Activated naive CD4-positive, alpha-beta T cell treated with anti-CD3 and anti-CD28 coated beads, Interleukin-2, amount 10 ng/mL, durations not matched to agents 7 days and 5 days (primary cell): Measurements from ENCODE around the gene KLHL22.
A peak's percentile ranks its signal among the peaks of the same experiment; 100 is the strongest.
"Not testable (repeated sequence)": the region's sequence is repeated elsewhere in the genome, so short reads cannot be mapped to it uniquely, and the experiment has no call there.

ENCODE experiments used
- CTCF ChIA-PET: fragments of 350-600 bp; sonication (Branson Sonifier 250); formaldehyde crosslinking; loops from one replicate; lab custom pipeline; 2021; ENCODE audit warnings: antibody characterized with exemption; lab: Charles Lee
- DNase-seq: peaks from one replicate; pipeline ENCODE4 v3.0.0-alpha.2; 2020
- H3K27ac Mint-ChIP-seq: one replicate; pipeline ENCODE4 v1.8.0; 2021; ENCODE audit warnings: mild to moderate bottlenecking, moderate library complexity, mixed read lengths
- H3K27me3 Mint-ChIP-seq: one replicate; pipeline ENCODE4 v1.8.0; 2021; ENCODE audit warnings: mild to moderate bottlenecking, mixed read lengths
- H3K36me3 Mint-ChIP-seq: one replicate; pipeline ENCODE4 v1.8.0; 2021; ENCODE audit warnings: mixed read lengths
- H3K4me1 Mint-ChIP-seq: one replicate; pipeline ENCODE4 v1.8.0; 2021; ENCODE audit warnings: mixed read lengths
- H3K4me3 Mint-ChIP-seq: one replicate; pipeline ENCODE4 v1.8.0; 2021; ENCODE audit warnings: mild to moderate bottlenecking, moderate library complexity, mixed read lengths
- H3K9me3 Mint-ChIP-seq: one replicate; pipeline ENCODE4 v1.8.0; 2021; ENCODE audit warnings: mixed read lengths

The KLHL22 gene

DNA sequence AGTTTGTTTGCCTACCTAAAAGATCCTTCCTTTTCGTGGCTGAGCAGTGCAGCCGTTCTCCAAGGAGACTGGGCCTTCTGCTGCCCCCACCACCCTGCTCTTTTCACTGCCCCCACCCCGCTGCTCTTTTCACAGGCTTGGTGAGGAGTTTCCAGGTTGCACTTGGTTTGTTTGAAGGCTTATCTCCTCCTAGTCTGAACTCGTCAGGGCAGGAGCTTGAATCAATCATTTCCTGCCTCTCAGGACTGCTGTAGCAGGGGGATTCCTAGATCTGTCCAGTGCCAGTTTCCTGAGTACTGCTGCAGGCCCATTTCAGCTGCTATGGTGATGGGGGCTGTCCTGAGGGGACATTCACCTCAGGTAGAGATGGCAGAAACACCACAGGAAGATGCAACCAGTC lies 21.8 kb upstream of the KLHL22 start:
- Mint-ChIP-seq H3K4me3 (no peak overlapping the region), H3K9me3 (no peaks in the 10 kb centered on the region), H3K4me1 (peaks cover 61% of the 10 kb centered on the region), H3K27me3 (no peaks in the 10 kb centered on the region), H3K36me3 (peaks cover 49% of the 10 kb centered on the region), H3K27ac (peak overlapping the region; percentile 49)
- no peak for DNase-seq
- CTCF ChIA-PET = interaction anchor here (1.4 kb wide), 1 partner anchor 9 kb away, joined by 3 read pairs; no protein-coding TSS in a partner anchor

- H3K27ac Mint-ChIP-seq = no peak overlapping the region
- DNase-seq = no peak
- CTCF ChIA-PET = no interaction called here
- H3K9me3 Mint-ChIP-seq = no peaks in the 10 kb centered on the region
- H3K4me3 Mint-ChIP-seq = no peak overlapping the region
- H3K4me1 Mint-ChIP-seq = peaks cover 63% of the 10 kb centered on the region
- H3K27me3 Mint-ChIP-seq = no peaks in the 10 kb centered on the region
- H3K36me3 Mint-ChIP-seq = peaks cover 44% of the 10 kb centered on the region
These were observed 20.8 kb upstream of the KLHL22 start for GRCh38 chr22:20516399-20516798.

- DNase-seq = no peak
- CTCF ChIA-PET = interaction anchor here (0.8 kb wide), 1 partner anchor 37 kb away, joined by 3 read pairs; no protein-coding TSS in a partner anchor
- Mint-ChIP-seq H3K27me3 (no peaks in the 10 kb centered on the region), H3K4me1 (peaks cover 70% of the 10 kb centered on the region), H3K36me3 (peaks cover 35% of the 10 kb centered on the region), H3K4me3 (no peak overlapping the region), H3K9me3 (no peaks in the 10 kb centered on the region), H3K27ac (no peak overlapping the region)
These were observed 19.2 kb upstream of the KLHL22 start for GRCh38 chr22:20514658-20515406.

DNA sequence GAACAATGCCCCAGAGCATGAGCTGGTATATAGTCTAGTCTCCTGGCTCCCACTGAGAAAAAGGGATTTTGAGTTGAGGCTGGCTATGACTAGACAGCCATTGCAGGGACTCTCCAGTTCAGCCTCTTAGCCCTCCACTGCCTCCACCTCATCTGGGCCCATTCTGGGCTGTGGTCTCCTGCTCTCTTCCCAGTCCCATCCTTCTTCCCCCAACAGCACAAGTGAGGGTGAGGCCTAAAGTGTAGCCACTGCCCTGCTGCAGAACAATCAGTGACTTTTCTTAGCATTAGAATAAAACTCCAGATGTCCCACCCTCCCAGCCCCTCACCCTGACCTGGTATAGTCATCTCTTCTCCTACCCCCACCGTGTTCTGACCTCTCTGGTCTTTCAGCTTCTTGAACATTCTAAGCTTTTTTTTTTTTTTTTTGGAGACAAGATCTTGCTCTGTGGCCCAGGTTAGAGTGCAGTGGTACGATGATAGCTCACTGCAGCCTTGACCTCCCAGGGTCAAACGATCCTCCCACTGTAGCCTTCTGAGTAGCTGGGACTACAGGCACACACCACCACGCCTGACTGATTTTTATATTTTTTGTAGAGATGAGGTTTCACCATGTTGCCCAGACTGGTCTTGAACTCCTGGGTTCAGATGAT lies 16.1 kb upstream of the KLHL22 start:
- Mint-ChIP-seq H3K9me3 (no peaks in the 10 kb centered on the region), H3K4me1 (peaks cover 66% of the 10 kb centered on the region), H3K4me3 (no peak overlapping the region), H3K27ac (no peak overlapping the region), H3K36me3 (peaks cover 40% of the 10 kb centered on the region), H3K27me3 (no peaks in the 10 kb centered on the region)
- DNase-seq = no peak
- CTCF ChIA-PET = no interaction called here

DNA sequence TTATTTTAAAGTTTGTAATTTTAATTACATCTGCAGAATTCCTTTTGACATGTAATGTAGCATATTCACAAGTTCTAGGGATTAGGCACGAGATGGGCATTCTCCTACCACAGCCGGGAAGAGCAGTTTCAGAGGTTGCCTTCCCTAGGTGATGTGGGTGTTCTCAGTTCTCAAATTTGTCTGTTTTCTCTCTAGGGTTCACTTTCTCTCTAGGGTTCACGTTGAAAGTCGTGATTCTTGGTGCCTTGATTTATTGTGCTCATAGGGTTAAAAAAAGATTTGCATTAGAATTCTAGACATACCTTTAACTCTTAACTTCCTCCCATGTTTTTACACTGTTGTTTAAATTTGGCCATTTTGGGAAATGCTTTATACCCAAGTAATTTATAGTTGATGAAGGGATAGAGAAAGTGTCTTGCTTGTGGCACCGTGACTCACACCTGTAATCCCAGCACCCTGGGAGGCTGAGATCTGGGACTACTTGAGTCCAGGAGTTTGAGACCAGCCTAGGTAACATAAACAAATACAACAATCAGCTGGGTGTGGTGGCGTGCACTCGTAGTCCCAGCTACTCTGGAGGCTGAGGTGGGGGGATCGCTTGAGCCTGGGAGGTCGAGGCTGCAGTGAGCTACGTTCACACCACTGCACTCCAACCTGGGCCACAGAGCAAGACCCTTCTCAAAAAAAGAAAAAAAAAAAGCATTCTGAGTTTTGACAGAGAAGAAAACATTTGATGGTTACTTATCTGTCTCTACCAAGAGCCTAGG lies 15.4 kb upstream of the KLHL22 start:
- no peak overlapping the region for H3K4me3 Mint-ChIP-seq
- CTCF ChIA-PET = interaction anchor here (0.8 kb wide), 1 partner anchor 53 kb away, joined by 3 read pairs; no protein-coding TSS in a partner anchor
- peaks cover 40% of the 10 kb centered on the region for H3K36me3 Mint-ChIP-seq

DNA sequence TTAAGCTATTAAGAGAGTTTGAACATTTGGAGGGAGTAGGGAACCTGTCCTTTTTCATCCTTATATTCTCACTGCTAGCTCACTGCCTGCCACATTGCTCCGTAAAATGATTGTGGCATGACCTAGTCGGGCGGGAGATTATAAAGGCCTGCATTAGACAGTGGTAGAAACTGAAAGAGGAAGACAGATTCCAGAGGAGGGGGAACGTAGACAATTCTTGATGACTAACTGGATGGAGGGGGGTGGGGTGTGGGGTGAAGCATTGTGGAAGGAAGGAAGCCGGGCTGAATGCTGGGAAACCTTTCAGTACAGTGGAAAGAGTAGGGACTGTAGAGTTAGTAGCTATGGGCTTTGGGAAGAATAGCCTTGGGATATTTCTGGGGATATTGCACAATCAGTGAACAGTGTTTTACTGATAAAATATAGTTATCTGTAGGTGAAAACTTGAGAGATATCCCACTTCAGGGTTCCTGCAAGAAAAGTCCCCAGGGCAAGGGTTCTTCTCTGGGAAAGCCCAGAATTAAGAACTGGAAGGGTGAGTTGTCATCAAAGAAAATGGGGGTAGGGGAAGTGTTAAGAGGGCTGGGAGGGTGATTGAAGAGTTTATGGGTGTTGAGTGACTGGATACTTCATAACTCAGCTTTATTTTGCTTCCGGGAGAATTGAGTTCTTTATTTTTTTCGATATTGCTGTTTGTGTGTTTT lies 13.9 kb upstream of the KLHL22 start:
- Mint-ChIP-seq H3K36me3 (peaks cover 32% of the 10 kb centered on the region), H3K4me3 (peak overlapping the region; percentile 92), H3K27ac (peak overlapping the region; percentile 97), H3K9me3 (no peaks in the 10 kb centered on the region), H3K27me3 (no peaks in the 10 kb centered on the region), H3K4me1 (peaks cover 59% of the 10 kb centered on the region)
- CTCF ChIA-PET = interaction anchor here (0.5 to 3.0 kb wide), 6 partner anchors 8 to 62 kb away, joined by 3 to 17 read pairs (median 4); no protein-coding TSS in a partner anchor
- DNase-seq = peak; percentile 76

More for the DNA sequence above, 15.4 kb upstream of the KLHL22 start:
- no peak for DNase-seq
- peak overlapping the region; percentile 13 for H3K27ac Mint-ChIP-seq
- no peaks in the 10 kb centered on the region for H3K9me3 Mint-ChIP-seq
- H3K4me1 Mint-ChIP-seq = peaks cover 64% of the 10 kb centered on the region
- H3K27me3 Mint-ChIP-seq = no peaks in the 10 kb centered on the region

DNA sequence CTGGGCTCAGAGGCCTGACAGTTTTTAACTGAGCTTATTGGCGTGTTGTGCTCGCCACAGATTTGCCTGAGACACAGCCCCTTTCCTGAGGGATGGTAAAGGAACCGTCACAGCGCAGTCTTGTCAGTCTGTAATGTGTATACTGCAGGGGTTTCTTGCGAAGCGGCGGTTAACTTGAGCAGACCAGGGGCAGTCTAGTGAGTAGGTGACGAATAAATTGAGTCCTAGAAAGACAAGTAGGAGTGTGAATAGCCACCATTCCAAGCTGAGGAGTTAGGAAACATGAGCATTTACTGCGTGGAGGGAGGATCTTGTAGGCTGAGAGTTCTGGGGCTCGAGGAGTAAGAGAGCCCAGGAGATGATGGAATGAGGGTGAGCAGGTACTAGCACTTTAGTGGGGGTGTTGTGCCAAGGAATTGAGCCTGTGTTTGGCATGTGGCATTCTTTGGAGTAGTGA lies 13.2 kb upstream of the KLHL22 start:
- peaks cover 27% of the 10 kb centered on the region for H3K36me3 Mint-ChIP-seq
- no peak for DNase-seq
- peaks cover 53% of the 10 kb centered on the region for H3K4me1 Mint-ChIP-seq
- peak overlapping the region; percentile 92 for H3K4me3 Mint-ChIP-seq
- H3K27ac Mint-ChIP-seq = peak overlapping the region; percentile 97
- H3K9me3 Mint-ChIP-seq = no peaks in the 10 kb centered on the region
- no peaks in the 10 kb centered on the region for H3K27me3 Mint-ChIP-seq
- CTCF ChIA-PET = interaction anchor here (1.0 to 3.0 kb wide), 6 partner anchors 9 to 62 kb away, joined by 3 to 17 read pairs (median 4); no protein-coding TSS in a partner anchor

DNA sequence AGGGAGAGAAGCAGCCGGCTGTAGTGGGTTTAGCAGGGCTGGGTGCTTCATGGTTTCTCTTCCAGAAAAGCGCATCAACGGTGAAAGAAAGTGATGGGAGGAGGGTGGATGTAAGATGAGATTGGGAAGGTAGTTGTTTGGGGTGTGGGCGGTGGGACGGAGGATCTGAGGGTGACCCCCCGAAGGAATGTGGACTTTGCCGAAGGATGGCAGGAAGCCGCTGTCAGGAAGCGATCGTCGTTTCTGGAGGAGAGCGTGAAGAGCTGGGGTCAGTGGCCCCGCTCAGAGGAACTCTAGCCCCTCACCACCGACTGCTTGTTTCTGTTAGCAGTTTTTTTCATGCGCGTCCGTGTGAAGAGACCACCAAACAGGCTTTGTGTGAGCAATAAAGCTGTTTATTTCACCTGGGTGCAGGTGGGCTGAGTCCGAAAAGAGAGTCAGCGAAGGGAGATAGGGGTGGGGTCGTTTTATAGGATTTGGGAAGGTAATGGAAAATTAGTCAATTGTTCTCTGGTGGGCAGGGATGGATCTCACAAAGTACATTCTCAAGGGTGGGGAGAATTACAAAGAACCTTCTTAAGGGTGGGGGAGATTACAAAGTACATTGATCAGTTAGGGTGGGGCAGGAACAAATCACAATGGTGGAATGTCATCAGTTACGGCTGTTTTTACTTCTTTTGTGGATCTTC lies 12.6 kb upstream of the KLHL22 start:
- H3K9me3 Mint-ChIP-seq, DNase-seq, H3K27me3 Mint-ChIP-seq: not testable (repeated sequence)
- Mint-ChIP-seq H3K36me3 (peaks cover 24% of the 10 kb centered on the region), H3K27ac (peak overlapping the region; percentile 97), H3K4me3 (peak overlapping the region; percentile 92), H3K4me1 (peaks cover 47% of the 10 kb centered on the region)
- CTCF ChIA-PET = interaction anchor here (1.1 to 3.0 kb wide), 6 partner anchors 9 to 90 kb away, joined by 3 to 17 read pairs (median 4); no protein-coding TSS in a partner anchor

GRCh38 chr22:20507253-20508066 lies 11.9 kb upstream of the KLHL22 start, which contains the start of gene MED15:
MED15 (plus strand) TSS chr22:20507610; CDS start chr22:20507679, 69 bp downstream.
- Mint-ChIP-seq H3K9me3 (no peaks in the 10 kb centered on the region), H3K27me3 (no peaks in the 10 kb centered on the region), H3K36me3 (peaks cover 24% of the 10 kb centered on the region), H3K27ac (peak within 1 kb of the TSS; percentile 97), H3K4me3 (peak within 1 kb of the TSS; percentile 92), H3K4me1 (peaks cover 47% of the 10 kb centered on the region)
- DNase-seq = peak; percentile 95
- CTCF ChIA-PET = interaction anchor here (1.2 to 3.0 kb wide), 4 partner anchors 45 to 89 kb away, joined by 4 to 17 read pairs (median 10); no protein-coding TSS in a partner anchor

DNA sequence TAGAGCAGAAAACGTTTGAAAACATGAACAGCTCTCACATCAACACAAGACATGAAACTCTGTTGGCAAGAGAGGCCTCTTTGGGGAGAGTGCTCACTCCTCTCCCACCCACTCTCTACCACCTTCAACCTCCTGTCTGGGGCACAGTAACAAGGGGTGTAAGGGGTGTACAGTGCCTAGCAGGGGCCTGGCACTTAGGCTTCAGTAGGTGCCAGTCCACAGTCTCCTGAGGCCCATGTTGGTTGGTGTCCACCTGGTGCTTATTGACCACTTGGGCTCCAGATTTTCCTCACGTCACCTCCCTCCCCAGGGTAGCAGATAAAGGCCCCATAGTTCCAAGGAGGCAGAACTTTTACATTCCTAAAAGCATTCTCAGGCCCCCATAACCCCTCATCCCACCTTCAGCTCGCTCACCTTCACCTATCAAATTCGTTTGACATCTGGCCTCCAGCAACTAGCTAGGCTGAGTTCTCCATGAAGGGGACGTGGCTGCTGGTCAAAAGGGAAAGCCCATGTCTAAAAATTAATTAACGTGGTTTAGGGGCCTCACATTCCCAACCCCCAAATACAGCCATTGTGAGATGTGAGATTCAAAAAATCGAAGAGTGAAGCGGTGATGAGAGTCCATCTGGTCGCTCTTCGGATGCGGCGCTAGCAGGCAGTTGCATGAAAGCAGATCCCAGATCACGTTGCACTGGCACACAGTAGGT lies 11.1 kb upstream of the KLHL22 start:
- H3K27ac Mint-ChIP-seq = peak overlapping the region; percentile 97
- no peaks in the 10 kb centered on the region for H3K27me3 Mint-ChIP-seq
- H3K36me3 Mint-ChIP-seq = peaks cover 24% of the 10 kb centered on the region
- CTCF ChIA-PET = interaction anchor here (1.2 to 2.0 kb wide), 3 partner anchors 46 to 89 kb away, joined by 3 to 5 read pairs (median 4); no protein-coding TSS in a partner anchor
- no peak for DNase-seq
- peak overlapping the region; percentile 92 for H3K4me3 Mint-ChIP-seq
- peaks cover 40% of the 10 kb centered on the region for H3K4me1 Mint-ChIP-seq
- H3K9me3 Mint-ChIP-seq = no peaks in the 10 kb centered on the region

DNA sequence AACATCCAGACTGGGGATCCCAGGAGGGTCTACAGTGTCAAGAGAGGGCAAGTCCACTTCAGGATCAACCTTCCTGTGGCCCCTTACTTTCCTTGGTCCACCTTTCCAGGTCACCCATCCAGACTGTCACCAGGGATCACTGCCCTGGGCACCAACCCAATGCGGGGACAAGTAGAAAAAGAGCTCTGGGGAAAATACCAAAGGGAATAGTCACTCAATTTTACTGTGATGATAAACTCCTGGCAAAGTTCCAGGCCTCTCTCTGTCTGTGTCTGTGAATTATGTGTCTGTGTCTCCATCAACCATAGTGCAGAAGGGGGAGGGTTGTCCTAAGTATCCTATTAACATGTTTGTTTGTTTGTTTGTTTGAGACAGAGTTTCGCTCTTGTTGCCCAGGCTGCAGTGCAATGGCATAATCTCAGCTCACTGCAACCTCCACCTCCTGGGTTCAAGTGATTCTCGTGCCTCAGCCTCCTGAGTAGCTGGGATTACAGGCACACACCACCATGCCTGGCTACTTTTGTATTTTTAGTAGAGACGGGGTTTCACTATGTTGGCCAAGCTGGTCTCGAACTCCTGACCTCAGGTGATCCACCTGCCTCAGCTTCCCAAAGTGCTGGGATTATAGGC lies 8.8 kb upstream of the KLHL22 start:
- peaks cover 18% of the 10 kb centered on the region for H3K4me1 Mint-ChIP-seq
- DNase-seq, H3K27ac Mint-ChIP-seq, H3K4me3 Mint-ChIP-seq, CTCF ChIA-PET, H3K9me3 Mint-ChIP-seq, H3K27me3 Mint-ChIP-seq: not testable (repeated sequence)
- H3K36me3 Mint-ChIP-seq = peaks cover 24% of the 10 kb centered on the region
